OCI-LY3 (cell line): ENCODE results near the gene KCTD17.
A peak's percentile ranks its signal among the peaks of the same experiment; 100 is the strongest.

ENCODE experiments used
- H2AFZ ChIP-seq: fragments of 200-600, 300-600 bp; shearing (Covaris generic); 2 replicates; pipeline ENCODE4 v1.6.0; 2014; ENCODE audit warnings: antibody characterized with exemption, low read depth, low read length
- H3K27ac ChIP-seq: fragments of 200-600, 300-600 bp; sonication (generic); 2 replicates; pipeline ENCODE4 v1.5.1; 2014; ENCODE audit warnings: mild to moderate bottlenecking, low read length, moderate library complexity, mixed read lengths
- H3K27me3 ChIP-seq: fragments of 200-600, 300-600 bp; sonication (generic); 2 replicates; pipeline ENCODE4 v1.6.1; 2014; ENCODE audit warnings: low read depth, low read length, mixed read lengths
- H3K36me3 ChIP-seq: fragments of 200-600, 300-600 bp; sonication (generic); replicated peaks from 2 replicates; pipeline ENCODE3; 2014; ENCODE audit warnings: low read depth, low read length, mixed read lengths
- H3K4me1 ChIP-seq: fragments of 300-600, 200-600 bp; sonication (generic); 2 replicates; pipeline ENCODE4 v1.6.1; 2014; ENCODE audit warnings: low read length, mixed read lengths
- H3K4me2 ChIP-seq: fragments of 200-600, 300-600 bp; sonication (generic); 2 replicates; pipeline ENCODE4 v1.6.1; 2014; ENCODE audit warnings: low read length, mixed read lengths
- H3K4me3 ChIP-seq: fragments of 300-600, 200-600 bp; sonication (generic); 2 replicates; pipeline ENCODE4 v1.5.1; 2014; ENCODE audit warnings: antibody characterized with exemption, mild to moderate bottlenecking, low read length, moderate library complexity
- H3K79me2 ChIP-seq: fragments of 300-600, 200-600 bp; shearing (Covaris generic); 2 replicates; pipeline ENCODE4 v1.6.1; 2014; ENCODE audit warnings: mild to moderate bottlenecking, low read length, mixed read lengths
- H3K9ac ChIP-seq: fragments of 300-600, 200-600 bp; shearing (Covaris generic); 2 replicates; pipeline ENCODE4 v1.6.0; 2014; ENCODE audit warnings: mild to moderate bottlenecking, low read length, moderate library complexity
- H3K9me3 ChIP-seq: fragments of 200-600, 300-600 bp; shearing (Covaris generic); 2 replicates; pipeline ENCODE4 v1.6.1; 2014; ENCODE audit warnings: low read length, mixed read lengths; ENCODE audit not compliant: insufficient read depth
- H4K20me1 ChIP-seq: fragments of 200-600, 300-600 bp; sonication (generic); 2 replicates; pipeline ENCODE4 v1.6.1; 2016; ENCODE audit warnings: low read length, mixed read lengths; ENCODE audit not compliant: insufficient read depth
- EZH2phosphoT487 ChIP-seq: fragments of 200-600 bp; shearing (Covaris generic); IDR thresholded peaks from 2 replicates; pipeline ENCODE4 v1.6.1; 2018; ENCODE audit warnings: antibody characterized with exemption, mixed run types, low read depth
- TF ChIP-seq, protein P1 (sequence below): fragments of 200-600, 300-600 bp; sonication (generic); IDR thresholded peaks from 2 replicates; pipeline ENCODE4 v1.5.1; 2014; ENCODE audit warnings: antibody characterized with exemption, low read length, low read depth

The KCTD17 gene

DNA sequence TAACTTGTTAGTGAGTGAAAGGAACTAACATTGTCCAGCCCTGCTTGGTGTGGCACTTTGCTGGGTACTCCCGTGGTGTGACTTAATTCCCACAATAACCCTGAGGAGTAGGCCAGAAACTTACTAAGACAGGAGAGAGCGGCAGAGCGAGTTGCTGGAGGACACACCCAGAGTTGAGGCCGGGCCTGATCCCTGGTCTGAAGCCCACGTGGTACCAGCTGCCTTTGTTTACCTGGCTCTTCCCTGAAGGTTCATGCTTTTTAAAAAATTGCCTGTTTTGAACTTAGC lies 31.4 kb upstream of the KCTD17 start:
- Histone ChIP-seq H3K27me3 (no peaks in the 10 kb centered on the region), H3K4me2 (peak overlapping the region; percentile 67), H3K27ac (peak overlapping the region; percentile 1; the same call in 1 of the 2 replicates), H2AFZ (peak overlapping the region; percentile 81), H3K4me3 (peak overlapping the region; percentile 78), H3K79me2 (no peaks in the 10 kb centered on the region; the same call in 1 of the 2 replicates), H3K4me1 (peaks cover 12% of the 10 kb centered on the region), H4K20me1 (no peaks in the 10 kb centered on the region), H3K9me3 (no peaks in the 10 kb centered on the region), H3K36me3 (peaks cover 3% of the 10 kb centered on the region), H3K9ac (peak overlapping the region; percentile 71)
- TF ChIP-seq, protein P1, sequence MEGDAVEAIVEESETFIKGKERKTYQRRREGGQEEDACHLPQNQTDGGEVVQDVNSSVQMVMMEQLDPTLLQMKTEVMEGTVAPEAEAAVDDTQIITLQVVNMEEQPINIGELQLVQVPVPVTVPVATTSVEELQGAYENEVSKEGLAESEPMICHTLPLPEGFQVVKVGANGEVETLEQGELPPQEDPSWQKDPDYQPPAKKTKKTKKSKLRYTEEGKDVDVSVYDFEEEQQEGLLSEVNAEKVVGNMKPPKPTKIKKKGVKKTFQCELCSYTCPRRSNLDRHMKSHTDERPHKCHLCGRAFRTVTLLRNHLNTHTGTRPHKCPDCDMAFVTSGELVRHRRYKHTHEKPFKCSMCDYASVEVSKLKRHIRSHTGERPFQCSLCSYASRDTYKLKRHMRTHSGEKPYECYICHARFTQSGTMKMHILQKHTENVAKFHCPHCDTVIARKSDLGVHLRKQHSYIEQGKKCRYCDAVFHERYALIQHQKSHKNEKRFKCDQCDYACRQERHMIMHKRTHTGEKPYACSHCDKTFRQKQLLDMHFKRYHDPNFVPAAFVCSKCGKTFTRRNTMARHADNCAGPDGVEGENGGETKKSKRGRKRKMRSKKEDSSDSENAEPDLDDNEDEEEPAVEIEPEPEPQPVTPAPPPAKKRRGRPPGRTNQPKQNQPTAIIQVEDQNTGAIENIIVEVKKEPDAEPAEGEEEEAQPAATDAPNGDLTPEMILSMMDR: no peak
- no peak for TF ChIP-seq EZH2phosphoT487

DNA sequence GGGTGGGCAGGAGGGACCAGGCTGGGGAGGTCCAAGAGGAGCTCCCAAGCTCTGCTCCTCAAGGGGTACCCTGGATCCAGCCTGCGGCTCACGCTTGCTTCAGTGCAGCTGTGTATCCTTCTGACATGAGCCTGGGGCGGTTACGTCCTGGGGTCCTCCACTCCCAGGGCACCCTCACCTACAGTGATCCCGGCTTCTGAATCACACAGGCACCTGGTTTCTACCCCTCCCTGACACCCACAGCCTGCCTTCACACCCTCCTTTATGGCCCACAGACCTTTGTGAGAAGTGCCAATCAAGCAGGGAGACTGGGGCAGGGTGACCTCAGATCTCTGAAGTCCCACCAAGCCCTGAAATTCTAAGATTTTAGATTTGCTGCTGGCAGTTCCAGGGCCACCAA lies 30.5 kb upstream of the KCTD17 start:
- Histone ChIP-seq H2AFZ (no peak overlapping the region), H3K79me2 (no peaks in the 10 kb centered on the region; the same call in 1 of the 2 replicates), H3K4me1 (peaks cover 12% of the 10 kb centered on the region), H3K27me3 (no peaks in the 10 kb centered on the region), H3K27ac (no peak overlapping the region), H3K9ac (no peak overlapping the region), H4K20me1 (no peaks in the 10 kb centered on the region), H3K36me3 (peaks cover 7% of the 10 kb centered on the region), H3K4me3 (no peak overlapping the region), H3K4me2 (no peak overlapping the region; the same call in 1 of the 2 replicates), H3K9me3 (no peaks in the 10 kb centered on the region)
- TF ChIP-seq, protein P1: no peak
- TF ChIP-seq EZH2phosphoT487: no peak

DNA sequence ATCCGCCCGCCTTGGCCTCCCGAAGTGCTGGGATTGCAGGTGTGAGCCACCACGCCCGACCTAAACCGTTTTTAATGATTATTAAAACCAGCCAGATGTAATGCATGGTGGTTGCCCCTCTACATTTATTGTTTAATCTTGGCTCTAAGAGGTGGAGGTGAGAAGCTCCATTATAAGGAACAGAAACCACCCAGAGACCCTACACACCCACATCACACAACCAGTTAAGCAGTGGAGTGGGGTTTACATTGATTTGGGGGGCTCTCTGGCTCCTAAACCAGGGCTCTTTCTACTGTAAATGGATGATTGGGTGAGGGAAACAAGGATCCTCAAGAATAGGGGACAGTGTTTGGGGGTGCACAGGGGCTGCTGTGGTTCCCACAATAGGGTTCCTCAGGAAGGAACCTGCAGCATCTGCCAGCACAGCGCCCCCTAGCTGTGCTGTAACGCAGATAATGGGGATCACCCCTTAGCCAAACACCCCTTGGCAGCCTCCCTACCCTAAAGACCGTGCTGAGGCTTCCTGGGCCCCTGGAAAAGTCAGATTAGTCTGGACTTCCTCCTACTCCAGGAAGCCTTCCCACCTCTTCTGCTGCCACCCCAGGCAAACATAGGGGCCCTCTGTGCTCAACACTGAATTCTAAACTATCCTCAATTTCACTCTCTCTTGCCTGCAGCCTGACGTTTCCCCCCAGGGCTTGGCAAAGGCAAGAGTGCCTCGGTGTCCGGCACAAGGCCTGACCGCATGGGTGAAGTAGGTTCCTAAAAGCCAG lies 29.6 kb upstream of the KCTD17 start:
- Histone ChIP-seq H4K20me1 (no peaks in the 10 kb centered on the region), H3K79me2 (no peaks in the 10 kb centered on the region; the same call in 1 of the 2 replicates), H3K4me3 (no peak overlapping the region), H3K9me3 (no peaks in the 10 kb centered on the region), H3K36me3 (peaks cover 10% of the 10 kb centered on the region), H3K27ac (no peak overlapping the region), H2AFZ (no peak overlapping the region), H3K4me1 (peaks cover 12% of the 10 kb centered on the region), H3K4me2 (peak overlapping the region; percentile 11; the same call in 1 of the 2 replicates), H3K9ac (no peak overlapping the region), H3K27me3 (no peaks in the 10 kb centered on the region)
- no peak for TF ChIP-seq EZH2phosphoT487
- TF ChIP-seq, protein P1: peak; percentile 91

DNA sequence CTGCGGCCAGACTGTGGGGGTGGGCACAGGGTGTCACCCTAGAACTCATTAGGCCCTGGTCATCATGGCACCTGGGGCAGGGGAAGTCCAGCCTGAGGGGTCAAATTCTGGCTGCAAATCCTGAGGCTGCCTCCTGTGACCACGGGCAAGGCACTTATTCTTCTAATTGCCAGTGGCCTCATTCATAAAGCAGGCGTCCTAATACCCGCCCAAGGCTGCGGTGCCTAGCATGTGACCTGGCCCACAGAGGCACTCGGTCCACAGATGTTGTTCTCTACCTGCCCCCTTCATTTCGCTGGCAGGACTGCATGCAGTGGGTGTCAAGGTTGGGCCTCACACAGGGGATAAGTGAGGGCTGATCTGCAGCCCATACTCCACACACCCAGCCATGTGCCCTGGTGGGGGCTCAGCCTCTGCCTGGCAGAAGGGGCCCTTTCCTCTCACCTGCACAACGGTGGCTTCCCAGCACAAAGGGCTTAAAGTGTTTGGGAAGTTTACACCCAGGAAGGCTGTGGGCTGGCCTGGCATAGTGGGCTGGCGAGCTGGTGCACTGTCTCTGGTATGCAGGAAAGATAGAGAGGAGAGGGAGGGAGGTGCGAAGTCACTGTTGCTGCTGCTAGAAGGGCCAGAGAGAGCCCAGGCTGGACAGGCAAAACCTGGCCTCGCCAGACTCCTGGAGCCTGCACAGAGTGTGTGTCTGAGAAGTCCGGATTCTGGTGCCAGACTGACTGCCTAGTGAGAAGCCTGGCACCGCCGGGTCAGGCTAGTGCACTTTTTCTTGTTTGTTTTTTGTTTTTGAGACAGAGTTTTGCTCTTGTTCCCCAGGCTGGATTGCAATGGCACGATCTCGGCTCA lies 28.8 kb upstream of the KCTD17 start:
- H3K36me3 ChIP-seq: peaks cover 13% of the 10 kb centered on the region
- no peaks in the 10 kb centered on the region for H4K20me1 ChIP-seq
- H3K79me2 ChIP-seq: no peaks in the 10 kb centered on the region; the same call in 1 of the 2 replicates
- no peaks in the 10 kb centered on the region for H3K9me3 ChIP-seq
- no peaks in the 10 kb centered on the region for H3K27me3 ChIP-seq
- H3K9ac ChIP-seq: no peak overlapping the region
- no peak overlapping the region for H2AFZ ChIP-seq
- H3K4me3 ChIP-seq: no peak overlapping the region
- H3K4me1 ChIP-seq: peaks cover 12% of the 10 kb centered on the region
- no peak overlapping the region for H3K27ac ChIP-seq
- TF ChIP-seq, protein P1: no peak
- TF ChIP-seq EZH2phosphoT487: no peak
- no peak overlapping the region for H3K4me2 ChIP-seq
